Liver (tissue), 3 donors: Measurements from ENCODE around the gene METTL8.

Experiments
- ATF3 ChIP-seq: IDR thresholded peaks from 2 replicates; pipeline ENCODE4 v1.6.1; 2016; ENCODE audit warnings: antibody characterized with exemption
- CTCF ChIP-seq: fragments of 150-350 bp; IDR thresholded peaks from 2 replicates; pipeline ENCODE4 v1.5.1; 2017; ENCODE audit warnings: improper control_type of control experiment, low read depth, low read length; ENCODE audit not compliant: missing input control
- GABPA ChIP-seq, 2 donors: IDR thresholded peaks in 1 of 2; conservative IDR thresholded peaks in 1 of 2; 2 replicates each; pipeline ENCODE4 v1.6.1; 2016; ENCODE audit warnings: antibody characterized with exemption in 2 of 2, mild to moderate bottlenecking in 1 of 2, moderate library complexity in 1 of 2
- HNF4A ChIP-seq, 2 donors: conservative IDR thresholded peaks; 2 replicates each; pipeline ENCODE4 v1.6.1; 2016; ENCODE audit warnings: antibody characterized with exemption in 2 of 2, mild to moderate bottlenecking in 2 of 2
- JUND ChIP-seq, 2 donors: IDR thresholded peaks; 2 replicates each; pipeline ENCODE4 v1.6.1; 2016; ENCODE audit warnings: antibody characterized with exemption in 2 of 2
- MAX ChIP-seq: IDR thresholded peaks from 2 replicates; pipeline ENCODE4 v1.6.1; 2016; ENCODE audit warnings: antibody characterized with exemption
- RAD21 ChIP-seq, 2 donors: IDR thresholded peaks; 2 replicates each; pipeline ENCODE4 v1.6.1; 2016; ENCODE audit warnings: antibody characterized with exemption in 2 of 2, mild to moderate bottlenecking in 2 of 2
- REST ChIP-seq: IDR thresholded peaks from 2 replicates; pipeline ENCODE4 v1.6.1; 2016; ENCODE audit warnings: antibody characterized with exemption, mild to moderate bottlenecking
- RXRA ChIP-seq, 2 donors: IDR thresholded peaks; 2 replicates each; pipeline ENCODE4 v1.6.1; 2017 to 2018; ENCODE audit warnings: antibody characterized with exemption in 2 of 2, mild to moderate bottlenecking in 1 of 2
- SP1 ChIP-seq: IDR thresholded peaks from 2 replicates; pipeline ENCODE4 v1.6.1; 2018; ENCODE audit warnings: antibody characterized with exemption, mild to moderate bottlenecking
- TAF1 ChIP-seq: conservative IDR thresholded peaks from 2 replicates; pipeline ENCODE4 v1.6.1; 2016; ENCODE audit warnings: antibody characterized with exemption, mild to moderate bottlenecking
- YY1 ChIP-seq: IDR thresholded peaks from 2 replicates; pipeline ENCODE4 v1.6.1; 2016; ENCODE audit warnings: antibody characterized with exemption, mild to moderate bottlenecking
- ZBTB33 ChIP-seq: IDR thresholded peaks from 2 replicates; pipeline ENCODE4 v1.6.1; 2016; ENCODE audit warnings: antibody characterized with exemption
- donor health status: healthy.
- donor health status: healthy.

- TF ChIP-seq REST (no peak), CTCF (no peak), RAD21 (IDR thresholded peaks at IDR 0.05) (peak in 1 of 2 donors; percentile 21), YY1 (no peak), JUND (IDR thresholded peaks at IDR 0.05) (peak; percentile 90 to 97), HNF4A (conservative IDR thresholded peaks at IDR 0.05) (peak in 1 of 2 donors; percentile 34), GABPA (IDR thresholded peaks at IDR 0.05 in 1 of 2, conservative IDR thresholded peaks at IDR 0.05 in 1 of 2) (no peak), SP1 (no peak), ATF3 (peak; percentile 57), RXRA (IDR thresholded peaks at IDR 0.05) (peak in 1 of 2 donors; percentile 51), ZBTB33 (no peak), TAF1 (no peak), MAX (peak; percentile 14)
Measured at GRCh38 chr2:171271971-171272436, 161.8 kb downstream of the METTL8 start.
